DMS 273 (cell line): ENCODE data around the gene OR4N2.
"Not testable (repeated sequence)": the region's sequence is repeated elsewhere in the genome, so short reads cannot be mapped to it uniquely, and the experiment has no call there.

Source experiments
- DNase-seq: peaks from one replicate; lab custom pipeline; 2025; ENCODE audit not compliant: unreplicated experiment; lab: John Stamatoyannopoulos, UW

The OR4N2 gene

GRCh38 chr14:19834203-19834848 is 30.8 kb downstream of the OR4N2 start:
- DNase-seq, result not testable (repeated sequence)

GRCh38 chr14:19838433-19838832 is 34.9 kb downstream of the OR4N2 start:
- DNase-seq, result no peak

GRCh38 chr14:19851365-19851764 is 47.8 kb downstream of the OR4N2 start:
- no peak for DNase-seq

GRCh38 chr14:19866061-19866669 is 62.6 kb downstream of the OR4N2 start:
- not testable (repeated sequence) for DNase-seq

- DNase-seq, result peak; percentile 2
Observed at GRCh38 chr14:19873178-19873577, 69.6 kb downstream of the OR4N2 start.

GRCh38 chr14:19874842-19875241 is 71.3 kb downstream of the OR4N2 start, which contains the start of gene OR4K2:
Gene OR4K2, plus strand, starts transcription at chr14:19875142. Its CDS starts 1,126 bp downstream, at chr14:19876268.
- DNase-seq, result no peak

GRCh38 chr14:19878029-19878642 is 74.6 kb downstream of the OR4N2 start:
- DNase-seq, result peak; percentile 63
